SK-N-DZ (cell line): ENCODE data around the gene MLN.

Source experiments
- DNase-seq: peaks from one replicate; pipeline ENCODE4 v3.0.0-alpha.2; 2015; ENCODE audit warnings: low spot score

The MLN gene

DNA sequence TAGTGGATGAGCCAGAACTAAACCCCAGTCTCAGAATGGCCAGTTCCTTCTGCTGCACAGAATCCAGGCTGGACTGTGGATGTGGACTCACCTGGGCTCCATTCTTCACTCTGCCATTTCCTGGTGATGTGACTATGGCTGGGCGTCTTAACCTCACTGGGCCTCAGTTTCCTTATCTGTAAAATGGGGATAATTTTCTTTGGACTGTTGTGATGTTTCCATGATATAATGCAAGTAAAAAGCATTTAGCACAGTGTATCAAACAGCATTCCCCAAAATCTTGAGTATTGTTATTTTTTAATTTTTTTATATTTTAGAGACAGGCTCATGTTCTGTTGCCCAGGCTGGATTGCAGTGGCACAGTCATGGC is 51.2 kb downstream of the MLN start:
- DNase-seq = no peak

DNA sequence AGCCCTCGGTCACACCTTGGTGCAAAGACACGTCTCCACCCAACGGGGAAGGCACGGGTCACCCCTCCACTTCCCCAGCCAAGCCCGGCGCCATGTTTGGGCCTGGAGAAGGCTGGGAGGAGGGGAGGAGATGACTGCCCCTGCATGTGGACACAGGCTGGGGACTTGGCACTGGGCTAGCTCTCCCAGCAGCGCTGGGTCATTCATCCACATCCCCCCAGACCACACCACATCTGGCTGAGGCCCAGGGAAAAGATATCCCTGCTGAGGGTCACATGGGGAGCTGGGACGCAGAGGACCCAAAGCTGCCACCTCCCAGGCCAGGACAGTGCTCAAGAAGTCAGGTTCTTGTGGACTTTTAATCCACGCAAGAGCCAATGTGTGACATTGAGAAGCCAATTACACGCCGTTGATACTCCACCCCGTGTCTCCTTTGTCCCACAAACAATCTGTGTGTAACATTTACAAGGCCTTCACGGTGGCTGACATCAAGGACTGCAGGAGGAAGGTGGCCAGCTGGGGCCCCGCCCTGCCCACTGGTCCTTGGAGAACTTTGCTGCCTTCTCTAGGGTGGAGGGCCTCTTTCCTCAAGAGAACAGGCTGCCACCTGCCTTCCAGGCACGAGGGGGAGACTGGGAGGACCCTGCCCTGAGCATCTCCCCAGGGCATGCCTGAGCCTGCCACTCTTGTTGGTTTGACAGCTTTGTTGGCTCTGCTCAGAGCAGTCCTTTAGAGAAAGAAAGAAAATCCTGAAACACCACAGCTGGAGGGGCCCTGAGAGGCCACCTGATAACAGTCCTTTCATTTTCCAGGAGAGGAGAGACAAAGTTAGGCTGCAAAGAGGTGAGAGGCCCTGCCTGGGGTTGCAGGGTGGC is 51.8 kb downstream of the MLN start:
- DNase-seq = no peak

DNA sequence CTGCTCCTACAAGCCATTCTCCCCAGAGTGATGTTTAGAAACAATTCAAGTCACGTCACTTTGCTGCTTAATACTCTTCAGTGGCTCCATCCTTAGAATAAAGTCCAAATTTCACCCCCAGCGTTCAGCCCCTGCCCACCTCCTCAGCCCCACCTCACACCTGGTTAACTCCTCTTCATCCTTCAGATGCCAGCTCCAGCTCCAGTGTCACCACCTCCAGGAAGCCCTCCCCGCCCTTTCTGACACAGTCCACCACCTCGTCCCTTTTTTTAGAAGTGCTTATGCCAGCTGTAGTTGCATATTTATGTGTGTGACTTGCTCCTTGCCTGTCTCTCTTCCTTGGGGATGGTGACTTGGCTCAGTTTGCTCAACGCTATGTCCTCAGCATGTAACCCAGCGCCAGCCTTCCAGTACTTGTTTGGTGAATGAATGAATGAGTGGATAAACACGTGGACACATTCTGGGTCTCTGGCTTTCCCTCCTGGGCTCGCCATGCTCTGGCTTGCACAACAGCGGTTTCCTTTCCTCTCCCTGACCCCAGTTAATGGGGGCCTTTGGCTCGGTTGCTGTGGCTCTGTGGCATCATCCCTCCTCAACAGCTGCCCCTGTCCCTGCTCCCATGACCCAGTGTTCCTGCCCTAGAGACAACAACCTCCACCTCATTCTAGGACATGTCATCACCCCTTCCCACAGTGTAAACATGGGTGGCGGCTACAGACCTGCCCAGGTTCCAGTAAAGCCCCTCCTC is 53.4 kb downstream of the MLN start:
- DNase-seq = no peak

DNA sequence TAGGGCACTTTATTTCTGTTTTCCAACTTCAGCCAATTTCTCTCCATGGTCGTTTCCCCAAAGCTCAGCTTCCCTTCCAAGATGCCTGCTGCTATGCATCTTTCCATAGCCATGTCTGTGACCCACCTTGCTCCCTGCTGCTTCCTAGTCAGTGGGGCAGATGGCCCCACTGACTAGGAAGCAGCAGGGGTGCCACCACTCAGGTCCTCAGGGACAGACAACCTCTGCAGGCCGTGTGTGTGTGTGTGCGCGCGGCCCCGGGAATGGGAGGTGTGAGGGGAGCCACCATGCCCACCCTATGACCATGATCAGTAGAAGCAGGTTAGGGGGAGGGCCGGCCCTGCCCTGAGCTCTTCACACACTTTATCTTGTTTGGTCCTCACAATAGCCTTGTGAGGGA is 54.4 kb downstream of the MLN start:
- no peak for DNase-seq

DNA sequence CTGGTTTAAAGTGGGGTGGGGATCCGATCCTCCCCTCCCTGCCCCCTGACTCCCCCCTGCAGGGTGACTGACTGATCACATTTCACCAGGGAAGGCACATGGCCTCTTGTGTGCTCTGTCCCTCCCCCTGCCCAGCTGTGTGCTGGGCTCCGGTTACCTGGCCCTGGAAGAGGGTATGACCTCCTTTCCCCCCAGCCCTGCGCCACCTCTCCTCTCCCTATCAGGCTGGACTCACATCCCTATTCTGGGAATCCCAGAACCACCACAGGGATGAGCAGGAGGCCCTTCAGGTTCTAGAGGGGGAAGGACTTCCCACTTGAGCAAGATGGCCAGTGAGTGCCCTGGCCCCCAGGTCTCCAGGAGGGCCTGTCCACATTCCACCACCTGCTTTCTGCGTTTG is 55.0 kb downstream of the MLN start:
- no peak for DNase-seq

DNA sequence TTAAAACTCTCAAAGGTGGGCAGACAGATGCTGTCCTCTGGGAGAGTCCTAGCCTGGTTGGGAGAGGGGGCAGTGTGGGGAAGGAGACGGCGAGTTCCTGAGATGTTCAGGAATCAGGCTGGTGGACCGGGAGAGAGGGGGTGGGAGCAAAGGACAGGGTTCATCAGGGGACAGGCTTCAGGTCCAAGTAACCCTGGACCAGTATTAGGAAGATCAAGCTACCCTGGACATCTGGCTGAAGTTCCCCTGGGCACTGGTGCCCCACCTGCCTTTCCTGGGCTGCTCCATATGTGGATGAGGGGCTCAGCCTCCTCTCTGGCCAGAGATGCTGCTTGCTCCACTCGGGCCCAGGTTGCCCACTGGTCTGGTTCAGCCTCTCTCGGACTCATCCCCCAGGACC is 56.0 kb downstream of the MLN start:
- no peak for DNase-seq

DNA sequence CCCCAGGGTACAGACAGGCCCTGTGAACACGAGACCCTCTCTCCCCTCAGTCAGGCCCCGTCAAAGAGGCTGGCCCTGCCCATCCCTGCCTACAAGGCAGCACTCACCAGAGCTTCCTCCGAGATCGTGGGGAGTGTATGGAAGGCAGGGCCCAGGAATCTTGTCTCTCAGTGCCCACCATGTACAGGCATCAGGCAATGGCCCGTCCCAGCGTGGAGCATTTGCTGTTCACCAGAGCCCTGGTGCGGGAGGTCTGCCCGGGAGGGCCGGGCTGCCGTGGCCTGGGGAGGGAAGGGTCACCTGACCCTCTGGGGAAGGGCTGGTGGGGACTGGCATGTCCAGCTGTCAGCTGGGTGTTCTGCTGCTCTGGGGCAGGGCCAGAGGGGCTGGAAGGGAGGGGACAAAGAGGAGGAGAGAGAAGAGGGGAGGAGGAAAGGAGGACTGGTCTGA is 57.1 kb downstream of the MLN start, which contains the start of gene IP6K3:
IP6K3 (minus strand) TSS at position 255 of the 450 bp plus-strand sequence. CDS start 11,429 bp downstream, outside the sequence.
- DNase-seq = no peak

DNA sequence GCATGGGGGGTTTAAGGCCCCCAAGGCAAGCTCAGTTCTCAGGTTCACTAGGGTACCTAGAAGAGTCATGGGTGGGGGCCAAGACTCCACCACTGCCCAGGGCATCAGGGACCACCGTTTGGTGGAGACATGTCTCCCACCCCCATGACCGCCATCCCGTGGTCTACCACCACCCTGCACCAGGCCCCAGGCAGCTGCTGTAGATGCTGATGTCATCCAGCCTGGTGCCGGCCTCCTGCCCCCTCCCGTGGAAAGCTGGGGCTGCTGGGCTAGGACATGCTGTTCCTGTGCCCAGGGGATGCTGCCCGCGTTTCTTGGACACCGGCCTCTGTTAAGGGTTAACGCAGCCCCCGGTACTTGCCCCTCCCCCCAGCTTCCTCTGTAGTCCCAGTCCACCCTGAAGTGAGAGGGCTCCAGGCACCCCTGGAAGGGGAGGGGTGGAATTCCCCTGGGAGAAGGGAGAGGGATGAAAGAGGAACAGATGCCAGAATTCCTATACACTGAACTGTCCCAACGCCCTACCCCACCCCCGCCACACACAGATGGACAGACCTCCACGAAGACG is 57.7 kb downstream of the MLN start:
- no peak for DNase-seq

DNA sequence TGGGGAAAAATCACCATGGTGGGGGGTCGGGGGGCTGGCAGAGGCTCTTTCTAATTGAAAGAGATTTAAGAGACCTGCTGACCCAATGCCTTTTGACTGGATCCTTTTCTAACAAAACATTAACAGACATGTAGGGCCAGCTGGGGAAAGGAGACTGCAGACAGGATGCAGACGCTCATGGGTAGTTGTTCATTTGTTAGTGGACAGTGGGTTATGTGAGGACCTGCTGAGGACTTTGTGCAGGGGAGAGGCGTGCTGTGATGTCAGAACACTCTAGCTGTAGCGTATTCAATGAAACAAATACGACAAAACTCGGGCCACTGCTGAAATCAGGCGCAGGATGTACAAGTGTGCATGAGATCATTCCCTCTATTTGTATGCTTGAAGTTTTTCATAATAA is 58.3 kb downstream of the MLN start:
- no peak for DNase-seq

DNA sequence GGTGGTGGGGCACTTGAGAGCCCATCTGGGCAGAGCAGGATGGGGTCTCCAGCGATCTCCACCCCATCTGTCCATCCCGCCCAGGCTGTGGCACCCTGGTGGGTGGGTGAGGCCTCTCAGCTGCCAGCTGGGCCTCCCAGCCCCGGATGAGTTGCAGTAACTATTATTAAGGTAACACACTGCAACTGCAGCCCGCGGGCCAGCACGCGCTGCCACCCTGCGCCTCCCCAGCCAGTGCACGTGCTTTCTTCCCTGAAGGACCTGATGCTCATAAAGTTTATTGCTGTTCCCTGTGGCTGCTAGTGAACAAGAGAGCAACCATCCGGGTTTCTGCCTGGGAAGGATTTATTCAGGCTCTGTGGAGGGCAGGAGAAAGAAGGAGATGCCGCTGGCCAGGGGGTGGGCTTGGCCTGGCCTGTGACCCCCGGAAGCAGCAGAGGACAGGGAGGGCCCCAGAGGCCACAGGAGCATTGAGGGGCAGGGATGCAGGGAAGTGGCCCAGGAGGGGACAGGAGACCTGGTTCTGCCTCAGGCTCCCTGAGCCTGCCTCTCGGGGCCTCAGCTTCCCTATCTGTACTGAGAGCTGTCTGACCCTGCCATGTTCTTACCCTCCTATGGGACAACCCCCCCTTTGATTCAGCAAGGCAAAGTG is 58.8 kb downstream of the MLN start:
- DNase-seq = no peak
